GM12878 (cell line): ENCODE measurements around the gene UQCC2. TPM values are rescaled to one million over a fixed set of nuclear protein-coding genes. Genes with fewer than 3 reads are reported as not detected.

Experiments
- ATAC-seq: fragments of 200-7000 bp; cut with Tn5 transposase; 3 replicates; pipeline ENCODE4 v1.9.1; 2020; ENCODE audit warnings: mild to moderate bottlenecking, moderate library complexity
- BruUV-seq: library from RNA; stranded (reverse); fragments of 400-500 nt; replicated peaks from 2 replicates; lab custom pipeline; 2021; lab: Mats Ljungman, UMichigan
- CTCF ChIA-PET: fragments of 300-600 bp; sonication (Branson Sonifier 250); formaldehyde crosslinking; extraction: SDS; loops from one replicate; lab custom pipeline; 2021; ENCODE audit warnings: inconsistent platforms; lab: Yijun Ruan, JAX
- POLR2A ChIA-PET: fragments of 350-600 bp; formaldehyde crosslinking; extraction: SDS; loops from one replicate; lab custom pipeline; 2021; ENCODE audit warnings: inconsistent platforms; lab: Charles Lee
- RAD21 ChIA-PET: fragments of 300-600 bp; sonication (Branson Sonifier 250); formaldehyde crosslinking; loops from one replicate; lab custom pipeline; 2023; ENCODE audit warnings: antibody characterized with exemption; ENCODE audit not compliant: unreplicated experiment; lab: Charles Lee
- SMC1A ChIA-PET: fragments of 300-600 bp; sonication (Branson Sonifier 250); formaldehyde crosslinking; loops from one replicate; lab custom pipeline; 2023; ENCODE audit not compliant: unreplicated experiment, uncharacterized antibody; lab: Charles Lee
- DNase-seq: peaks from one replicate; pipeline ENCODE4 v3.0.0-alpha.2; 2011; ENCODE audit warnings: low read depth, low spot score
- FAIRE-seq: peaks from 3 replicates; lab custom pipeline; 2011; peaks lifted over from hg19 to GRCh38; lab: Jason Lieb, UNC
- H2AFZ ChIP-seq: 2 replicates; pipeline ENCODE4 v1.6.0; 2011; ENCODE audit warnings: low read depth, low read length, control low read depth; ENCODE audit not compliant: control insufficient read depth
- H3K27ac ChIP-seq: 2 replicates; pipeline ENCODE4 v1.5.1; 2011; ENCODE audit warnings: control low read depth; ENCODE audit not compliant: control insufficient read depth, insufficient read depth
- H3K27me3 ChIP-seq, 2 experiments: replicated peaks in 1 of 2; 2 replicates each; pipeline versions ENCODE4 v1.6.0 to v1.6.1; 2011; ENCODE audit warnings: low read length in 1 of 2; ENCODE audit not compliant: control insufficient read depth in 2 of 2, insufficient read depth in 2 of 2
- H3K36me3 ChIP-seq, 2 experiments: 2 replicates each; pipeline ENCODE4 v1.5.1; 2011; ENCODE audit warnings: low read length in 1 of 2; ENCODE audit not compliant: control insufficient read depth in 2 of 2, insufficient read depth in 2 of 2
- H3K4me1 ChIP-seq: 2 replicates; pipeline ENCODE4 v1.6.1; 2011; ENCODE audit warnings: mild to moderate bottlenecking, low read length, moderate library complexity, mixed read lengths; ENCODE audit not compliant: control insufficient read depth, insufficient read depth
- H3K4me2 ChIP-seq: 2 replicates; pipeline ENCODE4 v1.6.0; 2011; ENCODE audit warnings: control low read depth; ENCODE audit not compliant: control insufficient read depth, insufficient read depth
- H3K4me3 ChIP-seq: fragments of 200-600 bp; sonication (generic); 2 replicates; pipeline ENCODE4 v1.5.1; 2016
- H3K79me2 ChIP-seq: 2 replicates; pipeline ENCODE4 v1.6.0; 2011; ENCODE audit warnings: low read length; ENCODE audit not compliant: control insufficient read depth, insufficient read depth
- H3K9ac ChIP-seq: 2 replicates; pipeline ENCODE4 v1.8.0; 2011; ENCODE audit warnings: low read length, control low read depth, mixed read lengths; ENCODE audit not compliant: control insufficient read depth, insufficient read depth
- H3K9me3 ChIP-seq: replicated peaks from 3 replicates; pipeline ENCODE4 v1.5.1; 2011; ENCODE audit warnings: mild to moderate bottlenecking, low read length; ENCODE audit not compliant: control insufficient read depth, insufficient read depth
- H4K20me1 ChIP-seq: 2 replicates; pipeline ENCODE4 v1.6.0; 2011; ENCODE audit not compliant: control insufficient read depth, insufficient read depth
- CEBPZ ChIP-seq: fragments of 150-350 bp; IDR thresholded peaks from 2 replicates; pipeline ENCODE4 v1.6.1; 2016; ENCODE audit warnings: low read depth, low read length
- ETV6 ChIP-seq, 2 experiments: fragments of 450-650 bp in 1 of 2; IDR thresholded peaks in 1 of 2; conservative IDR thresholded peaks in 1 of 2; 2 replicates each; pipeline ENCODE4 v1.6.1; 2014; ENCODE audit warnings: antibody characterized with exemption in 1 of 2, borderline replicate concordance in 1 of 2, low read depth in 1 of 2, mild to moderate bottlenecking in 1 of 2, moderate library complexity in 1 of 2
- HDAC6 ChIP-seq: fragments of 200-600 bp; sonication (generic); IDR thresholded peaks from one replicate; pipeline ENCODE4 v1.8.0; 2017; ENCODE audit warnings: antibody characterized with exemption; ENCODE audit not compliant: unreplicated experiment
- NBN ChIP-seq: fragments of 450-650 bp; IDR thresholded peaks from 2 replicates; pipeline ENCODE4 v1.6.1; 2016
- NR2C2 ChIP-seq: IDR thresholded peaks from 2 replicates; pipeline ENCODE4 v1.6.1; 2011; ENCODE audit warnings: borderline replicate concordance, low read depth; ENCODE audit not compliant: control insufficient read depth, insufficient read length
- PBX3 ChIP-seq: IDR thresholded peaks from 2 replicates; pipeline ENCODE4 v1.6.1; 2011; ENCODE audit warnings: mild to moderate bottlenecking, low read depth, low read length, moderate library complexity; ENCODE audit not compliant: insufficient replicate concordance
- TCF3 ChIP-seq: IDR thresholded peaks from 2 replicates; pipeline ENCODE4 v1.6.1; 2012; ENCODE audit warnings: low read depth, mild to moderate bottlenecking, low read length, borderline replicate concordance; ENCODE audit not compliant: insufficient read depth
- WGBS: methylation state at CpG from one replicate; pipeline ENCODE4 v1.1.6; 2016; ENCODE audit warnings: low lambda C conversion rate; ENCODE audit not compliant: insufficient replicate concordance, insufficient coverage; ENCODE audit errors: missing lambda C conversion rate; 5-methylcytosine and 5-hydroxymethylcytosine counted together
- in situ Hi-C: fragments of 300-500 bp; cut with MboI; formaldehyde crosslinking; loops from 9 replicates; pipeline ENCODE4 v1.14.3; 2018; ENCODE audit warnings: mixed read lengths
- intact Hi-C: fragments of 100-400 bp; cut with micrococcal nuclease; formaldehyde crosslinking; loops from one replicate; pipeline ENCODE4 v1.14.2; 2022; ENCODE audit not compliant: unreplicated experiment
- polyA plus RNA-seq, 11 experiments: library from polyadenylated mRNA; depleted of rRNA in 4 of 11; unstranded in 6 of 11; stranded (reverse) in 5 of 11; fragments of >200 nt; fragmentation: Nextera tagmentation in 4 of 11; fragmentation: Illumina TruSeq in 1 of 11; extraction: Ambion mirVana in 4 of 11; extraction: Trizol in 1 of 11; gene quantifications; 1 replicate in 1 of 11; 2 replicates in 10 of 11; pipeline versions ENCODE4 v1.2.1 to v1.2.3, GENCODE V29; 2011 to 2016; ENCODE audit warnings: inconsistent platforms in 2 of 11, missing spikeins in 2 of 11, low read depth in 1 of 11
- total RNA-seq, 4 experiments: library from RNA; depleted of rRNA in 3 of 4; stranded (reverse); fragments of >200 nt in 3 of 4; fragmentation: Illumina TruSeq in 1 of 4; extraction: Trizol in 1 of 4; gene quantifications; 2 replicates each; pipeline versions ENCODE4 v1.2.1 to v1.2.3, GENCODE V29; 2013 to 2021

UQCC2 gene
- total and polyA plus RNA-seq, 10 of the 15 experiments (the other 5 are each of a cell fraction or from before 2014, with no cell fraction given), result 40.6 to 478 (median 71.2) TPM

GRCh38 chr6:33722103-33722623 is 10.7 kb upstream of the UQCC2 start:
- no peak for FAIRE-seq
- POLR2A ChIA-PET, result interaction anchor here (1.0 kb wide), 1 partner anchor 26 kb away, joined by 6 read pairs; no protein-coding TSS in a partner anchor
- TF ChIP-seq NBN (no peak), NR2C2 (no peak), ETV6 (conservative IDR thresholded peaks at IDR 0.05 in 1 of 2, IDR thresholded peaks at IDR 0.05 in 1 of 2; ENCODE audit: borderline replicate concordance in 1 of 2, low read depth in 1 of 2) (no peak), TCF3 (no peak), CEBPZ (no peak), HDAC6 (no peak), PBX3 (no peak)

More at GRCh38 chr6:33722103-33722623, 10.7 kb upstream of the UQCC2 start:
- H2AFZ ChIP-seq, result no peak overlapping the region
- RAD21 ChIA-PET, result no interaction called here
- H3K4me1 ChIP-seq, result peaks cover 12% of the 10 kb centered on the region
- H3K27me3 ChIP-seq, result peaks cover 6 to 11% of the 10 kb centered on the region in 2 experiments; a peak in 2 of 4 replicates
- H3K9me3 ChIP-seq, result no peaks in the 10 kb centered on the region
- no peak overlapping the region for H3K4me2 ChIP-seq
- SMC1A ChIA-PET, result interaction anchor here (1.1 to 1.2 kb wide), 3 partner anchors 11 to 174 kb away, joined by 3 read pairs; partner anchors contain the start of gene UQCC2
- no peak overlapping the region for H3K27ac ChIP-seq
- H3K9ac ChIP-seq, result no peak overlapping the region
- intact Hi-C loops, result no loop called here
- H3K36me3 ChIP-seq, result no peaks in the 10 kb centered on the region
- in situ Hi-C loops, result no loop called here
- no peaks in the 10 kb centered on the region for H3K79me2 ChIP-seq
- WGBS, result 63% methylated on average over 5 of the region's 5 CpGs
- CTCF ChIA-PET, result interaction anchor here (0.5 to 3.4 kb wide), 4 partner anchors 11 to 629 kb away, joined by 4 to 16 read pairs (median 8); partner anchors contain the start of gene UQCC2
- no peaks in the 10 kb centered on the region for H4K20me1 ChIP-seq
- BruUV-seq, result no TSS peak
- DNase-seq, result no peak
- no peak for ATAC-seq
- no peak overlapping the region for H3K4me3 ChIP-seq
